Mesothelial cell of epicardium (in vitro differentiated cells): ENCODE measurements around the gene ST7. TPM values are rescaled to one million over a fixed set of nuclear protein-coding genes. Genes with fewer than 3 reads are reported as not detected.
"Not testable (repeated sequence)": the region's sequence is repeated elsewhere in the genome, so short reads cannot be mapped to it uniquely, and the experiment has no call there.

Experiments
- DNase-seq, 2 experiments: peaks; one replicate each; pipeline ENCODE4 v3.0.0; 2021; ENCODE audit warnings: low spot score in 2 of 2; ENCODE audit not compliant: unreplicated experiment in 2 of 2
- H3K27ac Mint-ChIP-seq: 2 replicates; pipeline ENCODE4 v1.8.0; 2021; ENCODE audit warnings: mixed read lengths
- H3K27me3 Mint-ChIP-seq: 2 replicates; pipeline ENCODE4 v1.8.0; 2021; ENCODE audit warnings: low read depth, mixed read lengths
- H3K36me3 Mint-ChIP-seq: 2 replicates; pipeline ENCODE4 v1.8.0; 2021; ENCODE audit warnings: mixed read lengths
- H3K4me1 Mint-ChIP-seq: 2 replicates; pipeline ENCODE4 v1.8.0; 2021; ENCODE audit warnings: mixed read lengths
- H3K4me3 Mint-ChIP-seq: 2 replicates; pipeline ENCODE4 v1.8.0; 2021; ENCODE audit warnings: mild to moderate bottlenecking, moderate library complexity, mixed read lengths
- H3K9me3 Mint-ChIP-seq: 2 replicates; pipeline ENCODE4 v1.8.0; 2021; ENCODE audit warnings: mixed read lengths
- CTCF ChIP-seq: fragments of 200-600 bp; sonication (generic); IDR thresholded peaks from one replicate; pipeline ENCODE4 v1.5.0; 2021; ENCODE audit warnings: antibody characterized with exemption; ENCODE audit not compliant: unreplicated experiment
- total RNA-seq: library from RNA; stranded (reverse); gene quantifications from 3 replicates; pipeline ENCODE4 v1.2.1, GENCODE V29; 2021

Gene ST7
- total RNA-seq, 1 donor from 2014 or later, result 40.5 TPM

GRCh38 chr7:117243390-117243789 is 290.1 kb downstream of the ST7 start:
- Mint-ChIP-seq H3K27me3 (no peaks in the 10 kb centered on the region), H3K4me3 (no peak overlapping the region), H3K36me3 (peaks cover 5% of the 10 kb centered on the region), H3K9me3 (peaks cover 15% of the 10 kb centered on the region), H3K27ac (no peak overlapping the region), H3K4me1 (peaks cover 2% of the 10 kb centered on the region)
- TF ChIP-seq CTCF, result no peak
- no peak for DNase-seq

GRCh38 chr7:117245703-117246102 is 292.4 kb downstream of the ST7 start:
- not testable (repeated sequence) for H3K4me3 Mint-ChIP-seq, H3K36me3 Mint-ChIP-seq, H3K4me1 Mint-ChIP-seq, DNase-seq, H3K27ac Mint-ChIP-seq, H3K27me3 Mint-ChIP-seq
- H3K9me3 Mint-ChIP-seq, result peaks cover 18% of the 10 kb centered on the region

- DNase-seq, result no peak
- Mint-ChIP-seq H3K4me1 (peaks cover 5% of the 10 kb centered on the region), H3K27ac (no peak overlapping the region), H3K36me3 (peaks cover 5% of the 10 kb centered on the region), H3K9me3 (peaks cover 19% of the 10 kb centered on the region), H3K27me3 (no peaks in the 10 kb centered on the region), H3K4me3 (no peak overlapping the region)
- no peak for TF ChIP-seq CTCF
Measured at GRCh38 chr7:117247809-117248208, 294.5 kb downstream of the ST7 start.

GRCh38 chr7:117248829-117249228 is 295.5 kb downstream of the ST7 start:
- Mint-ChIP-seq H3K4me1 (peaks cover 5% of the 10 kb centered on the region), H3K27ac (no peak overlapping the region), H3K27me3 (no peaks in the 10 kb centered on the region), H3K36me3 (peaks cover 5% of the 10 kb centered on the region), H3K9me3 (peaks cover 19% of the 10 kb centered on the region), H3K4me3 (no peak overlapping the region)
- no peak for DNase-seq
- no peak for TF ChIP-seq CTCF

GRCh38 chr7:117249696-117250095 is 296.4 kb downstream of the ST7 start:
- Mint-ChIP-seq H3K4me1 (peaks cover 5% of the 10 kb centered on the region), H3K27me3 (no peaks in the 10 kb centered on the region), H3K4me3 (no peak overlapping the region), H3K36me3 (peaks cover 5% of the 10 kb centered on the region), H3K9me3 (peaks cover 19% of the 10 kb centered on the region), H3K27ac (no peak overlapping the region)
- TF ChIP-seq CTCF, result no peak
- DNase-seq, result no peak

GRCh38 chr7:117250245-117250644 is 296.9 kb downstream of the ST7 start:
- DNase-seq, result no peak
- Mint-ChIP-seq H3K4me3 (no peak overlapping the region), H3K27me3 (no peaks in the 10 kb centered on the region)

More at GRCh38 chr7:117250245-117250644, 296.9 kb downstream of the ST7 start:
- Mint-ChIP-seq H3K36me3 (peaks cover 4% of the 10 kb centered on the region), H3K9me3 (peaks cover 14% of the 10 kb centered on the region), H3K4me1 (peaks cover 5% of the 10 kb centered on the region), H3K27ac (no peak overlapping the region)
- TF ChIP-seq CTCF, result no peak
